Uterine smooth muscle cell (primary cell): ENCODE results near the gene LGR4. TPM values are rescaled to one million over a fixed set of nuclear protein-coding genes. Genes with fewer than 3 reads are reported as not detected.

ENCODE experiments used
- total RNA-seq: library from RNA; depleted of rRNA; stranded (reverse); fragments of >200 nt; gene quantifications from 2 replicates; pipeline ENCODE4 v1.2.3, GENCODE V29; 2014

The LGR4 gene, protein sequence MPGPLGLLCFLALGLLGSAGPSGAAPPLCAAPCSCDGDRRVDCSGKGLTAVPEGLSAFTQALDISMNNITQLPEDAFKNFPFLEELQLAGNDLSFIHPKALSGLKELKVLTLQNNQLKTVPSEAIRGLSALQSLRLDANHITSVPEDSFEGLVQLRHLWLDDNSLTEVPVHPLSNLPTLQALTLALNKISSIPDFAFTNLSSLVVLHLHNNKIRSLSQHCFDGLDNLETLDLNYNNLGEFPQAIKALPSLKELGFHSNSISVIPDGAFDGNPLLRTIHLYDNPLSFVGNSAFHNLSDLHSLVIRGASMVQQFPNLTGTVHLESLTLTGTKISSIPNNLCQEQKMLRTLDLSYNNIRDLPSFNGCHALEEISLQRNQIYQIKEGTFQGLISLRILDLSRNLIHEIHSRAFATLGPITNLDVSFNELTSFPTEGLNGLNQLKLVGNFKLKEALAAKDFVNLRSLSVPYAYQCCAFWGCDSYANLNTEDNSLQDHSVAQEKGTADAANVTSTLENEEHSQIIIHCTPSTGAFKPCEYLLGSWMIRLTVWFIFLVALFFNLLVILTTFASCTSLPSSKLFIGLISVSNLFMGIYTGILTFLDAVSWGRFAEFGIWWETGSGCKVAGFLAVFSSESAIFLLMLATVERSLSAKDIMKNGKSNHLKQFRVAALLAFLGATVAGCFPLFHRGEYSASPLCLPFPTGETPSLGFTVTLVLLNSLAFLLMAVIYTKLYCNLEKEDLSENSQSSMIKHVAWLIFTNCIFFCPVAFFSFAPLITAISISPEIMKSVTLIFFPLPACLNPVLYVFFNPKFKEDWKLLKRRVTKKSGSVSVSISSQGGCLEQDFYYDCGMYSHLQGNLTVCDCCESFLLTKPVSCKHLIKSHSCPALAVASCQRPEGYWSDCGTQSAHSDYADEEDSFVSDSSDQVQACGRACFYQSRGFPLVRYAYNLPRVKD
- 9.8 and 11.0 TPM in 2 replicates for total RNA-seq

DNA sequence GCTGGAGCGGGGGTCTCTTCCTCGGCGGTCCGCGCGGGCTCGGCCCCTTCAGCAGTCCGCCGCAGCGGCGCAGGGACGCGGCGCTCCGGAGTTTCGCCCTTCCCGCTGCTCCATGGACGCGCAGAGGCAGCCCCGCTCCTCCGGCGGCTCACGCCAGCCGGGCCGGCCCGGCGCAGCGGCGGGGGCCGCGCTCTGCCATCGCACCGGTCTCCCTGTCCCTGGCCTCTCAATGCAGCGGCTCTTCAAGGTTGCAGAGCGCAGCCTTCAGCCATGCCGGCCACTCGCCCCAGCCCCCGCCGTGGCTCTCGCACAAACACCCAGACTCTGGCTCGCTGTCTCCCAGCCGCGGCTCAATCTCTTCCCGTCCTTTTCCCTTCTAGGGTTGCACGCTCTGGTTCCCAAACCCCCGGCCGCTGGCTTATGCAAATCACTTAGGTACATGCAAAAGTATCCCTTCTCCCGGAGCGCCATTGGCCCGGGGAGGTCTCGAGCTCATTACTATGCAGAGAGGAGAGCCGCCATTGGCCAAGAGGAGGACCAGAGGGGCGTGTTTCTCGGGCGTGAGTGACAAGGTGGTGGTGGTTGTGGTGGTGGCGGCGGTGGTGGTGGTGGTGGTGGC, at the start of gene LGR4:
Gene LGR4, minus strand, starts transcription at position 393 of the 619 bp plus-strand sequence. CDS start 488 bp downstream, outside the sequence.

DNA sequence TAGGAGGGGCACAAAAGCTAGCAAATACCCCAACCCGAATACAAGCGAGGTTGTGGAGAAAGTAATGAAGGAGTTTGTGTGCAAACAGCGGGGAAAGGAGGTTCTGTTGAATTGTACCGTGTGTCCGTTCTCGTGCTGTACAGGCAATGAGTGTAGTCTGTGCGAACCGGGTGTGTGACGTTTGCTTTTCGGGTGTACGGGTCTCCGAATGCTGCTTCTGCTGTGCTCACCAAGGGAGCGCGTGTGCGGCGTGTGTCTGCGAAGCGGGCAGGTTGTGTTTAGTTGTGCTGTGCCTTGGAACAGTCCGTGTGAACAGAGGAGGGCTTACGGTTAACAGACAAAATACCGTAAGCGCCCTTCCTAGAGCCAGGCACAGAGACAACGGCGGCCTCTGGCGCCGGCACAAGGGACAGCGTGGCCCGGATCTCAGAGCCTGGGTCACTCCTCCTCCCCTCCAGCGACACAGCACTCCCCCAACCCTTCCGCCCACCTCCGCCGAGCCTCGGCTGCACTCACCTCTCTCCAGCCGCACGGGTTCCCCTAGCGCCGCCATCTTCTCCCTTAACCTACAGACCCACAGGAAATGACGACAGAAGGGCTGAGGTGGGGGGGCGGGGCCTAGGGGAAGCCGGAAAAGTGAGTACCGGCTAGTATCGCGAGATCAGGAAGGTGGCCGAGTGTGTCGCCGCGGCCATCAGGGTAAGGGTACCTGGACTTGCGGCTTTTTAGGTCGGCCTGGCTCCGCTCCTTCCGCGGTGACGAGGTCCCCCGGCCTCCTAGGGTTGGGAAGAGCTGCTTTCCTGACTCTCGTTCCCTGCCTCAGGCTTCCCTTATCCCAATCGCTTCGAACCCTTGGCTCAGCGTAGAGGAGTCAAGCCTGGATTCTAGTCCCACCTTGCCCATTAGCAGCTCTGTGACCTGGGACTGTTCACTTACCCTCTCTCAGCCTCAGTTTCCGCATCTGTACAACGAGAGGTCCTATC, 33.9 kb upstream of the LGR4 start, which contains the start of gene LIN7C:
Gene LIN7C, minus strand, starts transcription at position 570 of the 983 bp plus-strand sequence. Its CDS starts 17 bp downstream, at position 553.

DNA sequence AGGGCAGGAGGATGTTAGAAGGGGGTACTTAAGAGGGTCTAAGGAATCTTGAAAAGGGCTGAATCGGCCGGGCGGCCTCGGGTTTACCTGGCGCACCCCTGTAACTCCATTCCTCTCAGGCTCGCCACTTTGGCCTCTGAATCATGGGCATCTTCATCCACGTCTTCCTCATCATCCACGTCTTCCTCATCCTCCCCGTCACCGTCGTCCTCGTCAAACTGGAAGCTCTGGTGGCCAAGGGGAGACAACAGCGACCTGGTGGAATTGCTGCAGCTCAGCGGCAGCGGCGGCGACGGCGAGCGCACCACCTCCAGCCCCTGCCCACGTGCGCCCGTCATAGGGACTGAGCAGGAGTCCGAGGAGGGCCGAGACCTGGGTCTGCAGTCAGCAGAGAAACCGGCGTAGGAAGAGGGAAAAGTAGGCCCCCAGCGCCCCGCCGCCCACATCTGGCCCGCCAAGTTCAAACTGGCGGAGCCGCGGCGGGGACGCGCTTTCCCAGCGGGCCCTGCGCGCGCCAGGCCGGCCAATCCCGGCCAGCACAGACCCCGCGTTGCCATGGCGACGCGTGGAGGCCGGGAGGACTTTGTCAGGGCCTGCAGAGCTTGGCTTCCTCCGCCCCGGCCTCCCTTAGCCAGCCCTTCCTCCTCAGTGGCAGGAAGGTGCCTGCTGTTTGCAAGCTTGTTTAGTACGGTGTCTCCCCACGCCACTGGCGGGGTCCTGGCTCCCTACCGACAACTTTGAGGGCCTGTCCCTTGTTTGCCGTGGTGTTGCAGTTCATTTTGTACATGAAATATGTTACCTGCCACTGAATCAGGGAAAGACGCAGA, 109.6 kb downstream of the LGR4 start, which contains the start of gene CCDC34:
Gene CCDC34, minus strand, starts transcription at position 467 of the 827 bp plus-strand sequence. Its CDS starts 21 bp downstream, at position 446.

Other genes starting within 250 kb of the LGR4 start
- gene CCDC34, start 109.6 kb downstream of the LGR4 start, total RNA-seq: 4.7 and 12.2 TPM in 2 replicates
- gene LIN7C, start 34.0 kb upstream of the LGR4 start, total RNA-seq: 66.4 and 70.2 TPM in 2 replicates
- gene BDNF, start 227.7 kb upstream of the LGR4 start, total RNA-seq: 1.8 and 3.7 TPM in 2 replicates